ENCODE results near the gene LPIN3. TPM values are rescaled to one million over a fixed set of nuclear protein-coding genes. Genes with fewer than 3 reads are reported as not detected.

Gene LPIN3
- total RNA-seq, 1 experiment from 2014 or later = 18.5 TPM

- no peak overlapping the region for H2AFZ ChIP-seq (ENCODE audit: low read depth, low read length, poor library complexity, severe bottlenecking)
- BruUV-seq (replicated peaks) = no TSS peak
- ChIA-PET CTCF (no interaction called here), POLR2A (no interaction called here), RAD21 (ENCODE audit: low non-redundant PET in 1 of 2, low total read pairs in 2 of 2, uncharacterized antibody in 2 of 2, unreplicated experiment in 2 of 2) (no interaction called here)
- no peak for DNase-seq (ENCODE audit: low read depth, low spot score)
- no peaks in the 10 kb centered on the region for H3K79me2 ChIP-seq (ENCODE audit: insufficient read depth, low read length)
- no peak for TF ChIP-seq EGR1 (IDR thresholded peaks at IDR 0.05; ENCODE audit: low read depth)
- no peak for TF ChIP-seq FOSL1 (IDR thresholded peaks at IDR 0.05; ENCODE audit: low read depth)
- no peak for TF ChIP-seq YY1 (IDR thresholded peaks at IDR 0.05; ENCODE audit: extremely low read depth, insufficient replicate concordance, low read depth, low read length)
- TF ChIP-seq CEBPB (IDR thresholded peaks at IDR 0.05; ENCODE audit: low read depth) = no peak
- TF ChIP-seq EZH2 (IDR thresholded peaks at IDR 0.05) = no peak
- no peak for TF ChIP-seq CTCF (IDR thresholded peaks at IDR 0.05 in 2 of 3, conservative IDR thresholded peaks at IDR 0.05 in 1 of 3; ENCODE audit: borderline replicate concordance in 1 of 3, insufficient read depth in 1 of 3, low read depth in 2 of 3, low read length in 2 of 3)
- H3K27ac ChIP-seq (ENCODE audit: low read depth, low read length) = no peak overlapping the region
- H3K4me1 ChIP-seq (ENCODE audit: control insufficient read depth in 1 of 2, insufficient read depth in 2 of 2, low read length in 2 of 2) = no peaks in the 10 kb centered on the region
- H3K4me3 ChIP-seq (replicated peaks in 1 of 2; ENCODE audit: low read depth in 1 of 2, low read length in 2 of 2) = no peak overlapping the region
- intact Hi-C loops (cut with micrococcal nuclease) = no loop called here
- H3K9ac ChIP-seq (ENCODE audit: low read length) = no peak overlapping the region
- H4K20me1 ChIP-seq (ENCODE audit: insufficient read depth) = no peaks in the 10 kb centered on the region
- no peak overlapping the region for H3K4me2 ChIP-seq (ENCODE audit: low read length)
- no peaks in the 10 kb centered on the region for H3K9me3 ChIP-seq (ENCODE audit: control insufficient read depth in 1 of 2, insufficient read depth in 1 of 2, low read depth in 1 of 2, low read length in 2 of 2)
- H3K9me2 ChIP-seq (ENCODE audit: insufficient read depth) = no peaks in the 10 kb centered on the region
- no peaks in the 10 kb centered on the region for H3K36me3 ChIP-seq (ENCODE audit: control insufficient read depth in 1 of 2, insufficient read depth in 2 of 2, low read length in 2 of 2)
- no peak for ATAC-seq
- H3K27me3 ChIP-seq (ENCODE audit: insufficient read depth, low read length) = 0 out of 2 replicates have a peak, but pooled peaks cover under 1% of the 10 kb centered on the region
Measured at GRCh38 chr20:41373931-41374920, 33.6 kb downstream of the LPIN3 start.

GRCh38 chr20:41375846-41376245 lies 35.2 kb downstream of the LPIN3 start:
- intact Hi-C loops (cut with micrococcal nuclease) = no loop called here

More at GRCh38 chr20:41375846-41376245, 35.2 kb downstream of the LPIN3 start:
- ChIA-PET POLR2A (no interaction called here), CTCF (no interaction called here), RAD21 (ENCODE audit: low non-redundant PET in 1 of 2, low total read pairs in 2 of 2, uncharacterized antibody in 2 of 2, unreplicated experiment in 2 of 2) (no interaction called here)
- no peaks in the 10 kb centered on the region for H3K9me2 ChIP-seq (ENCODE audit: insufficient read depth)
- H3K4me3 ChIP-seq (replicated peaks in 1 of 2; ENCODE audit: low read depth in 1 of 2, low read length in 2 of 2) = no peak overlapping the region
- H3K4me1 ChIP-seq (ENCODE audit: control insufficient read depth in 1 of 2, insufficient read depth in 2 of 2, low read length in 2 of 2) = no peaks in the 10 kb centered on the region
- H2AFZ ChIP-seq (ENCODE audit: low read depth, low read length, poor library complexity, severe bottlenecking) = no peak overlapping the region
- BruUV-seq (replicated peaks) = no TSS peak
- H3K9ac ChIP-seq (ENCODE audit: low read length) = no peak overlapping the region
- ATAC-seq (no peak), DNase-seq (ENCODE audit: low read depth, low spot score) (no peak)
- H3K4me2 ChIP-seq (ENCODE audit: low read length) = no peak overlapping the region
- H4K20me1 ChIP-seq (ENCODE audit: insufficient read depth) = no peaks in the 10 kb centered on the region
- H3K9me3 ChIP-seq (ENCODE audit: control insufficient read depth in 1 of 2, insufficient read depth in 1 of 2, low read depth in 1 of 2, low read length in 2 of 2) = no peaks in the 10 kb centered on the region
- no peak overlapping the region for H3K27ac ChIP-seq (ENCODE audit: low read depth, low read length)
- H3K79me2 ChIP-seq (ENCODE audit: insufficient read depth, low read length) = no peaks in the 10 kb centered on the region
- peaks cover 10% of the 10 kb centered on the region for H3K27me3 ChIP-seq (ENCODE audit: insufficient read depth, low read length)
- no peak for TF ChIP-seq SP1 (IDR thresholded peaks at IDR 0.05; ENCODE audit: low read depth)
- no peak for TF ChIP-seq ELF1 (IDR thresholded peaks at IDR 0.05; ENCODE audit: borderline replicate concordance, low read depth)
- no peak for TF ChIP-seq FOSL1 (IDR thresholded peaks at IDR 0.05; ENCODE audit: low read depth)
- TF ChIP-seq EZH2phosphoT487 (IDR thresholded peaks at IDR 0.05; ENCODE audit: borderline replicate concordance) = no peak
- TF ChIP-seq SRF (IDR thresholded peaks at IDR 0.05; ENCODE audit: low read depth) = no peak
- no peak for TF ChIP-seq ZBTB33 (IDR thresholded peaks at IDR 0.05; ENCODE audit: extremely low read depth, insufficient replicate concordance, low read length)
- TF ChIP-seq ZFX (IDR thresholded peaks at IDR 0.05) = no peak
- TF ChIP-seq ATF3 (IDR thresholded peaks at IDR 0.05) = no peak
- TF ChIP-seq RAD21 (IDR thresholded peaks at IDR 0.05; ENCODE audit: low read depth) = no peak
- no peaks in the 10 kb centered on the region for H3K36me3 ChIP-seq (ENCODE audit: control insufficient read depth in 1 of 2, insufficient read depth in 2 of 2, low read length in 2 of 2)
